ENCODE data around the gene SCN4A.

SCN4A gene

DNA sequence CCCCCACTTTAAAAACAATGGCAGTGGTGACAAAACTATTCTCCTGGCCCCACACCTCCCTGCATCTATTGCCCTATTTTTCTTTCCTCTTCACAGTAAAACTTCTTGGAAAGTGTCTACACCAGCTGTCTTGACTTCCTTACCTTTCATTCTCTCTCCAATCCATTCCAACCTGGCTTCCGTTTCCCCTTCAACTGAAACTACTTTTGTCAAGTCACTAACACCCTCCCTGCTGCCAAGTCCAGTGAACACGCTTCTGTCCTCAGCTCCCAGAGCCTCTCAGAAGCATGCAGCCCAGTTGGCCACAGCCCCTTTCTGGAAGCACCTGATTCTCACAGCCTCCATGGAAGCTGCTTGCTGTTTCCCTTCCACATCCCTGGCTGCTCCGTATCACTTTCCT lies 4.0 kb upstream of the SCN4A start:
- H3K27ac ChIP-seq (ENCODE audit: low read depth, low read length, poor library complexity, severe bottlenecking), result no peak overlapping the region
- H2AFZ ChIP-seq (ENCODE audit: low read length), result no peak overlapping the region
- H3K27me3 ChIP-seq (ENCODE audit: insufficient read depth, low read length), result peaks cover 9% of the 10 kb centered on the region; the same call in 1 of the 2 replicates
- no peak overlapping the region for H3K4me2 ChIP-seq (ENCODE audit: low read length)
- H3F3A ChIP-seq (ENCODE audit: insufficient read depth, low read length), result no peaks in the 10 kb centered on the region
- no peaks in the 10 kb centered on the region for H3K9me2 ChIP-seq (ENCODE audit: low read depth, low read length)
- no peak for TF ChIP-seq CTCF (IDR thresholded peaks at IDR 0.05; ENCODE audit: low read length)
- TF ChIP-seq EZH2 (IDR thresholded peaks at IDR 0.05; ENCODE audit: borderline replicate concordance, low read length), result no peak
- no peak overlapping the region for H3K4me3 ChIP-seq (ENCODE audit: low read depth, low read length, poor library complexity, severe bottlenecking)
- H3K36me3 ChIP-seq (ENCODE audit: insufficient read depth, low read length), result no peaks in the 10 kb centered on the region
- H3K79me2 ChIP-seq (ENCODE audit: insufficient read depth, low read length), result no peaks in the 10 kb centered on the region
- no peaks in the 10 kb centered on the region for H3K4me1 ChIP-seq (ENCODE audit: insufficient read depth, low read length, severe bottlenecking)
- H3K9me3 ChIP-seq (ENCODE audit: low read length), result peaks cover under 1% of the 10 kb centered on the region; the same call in 1 of the 2 replicates
- H4K20me1 ChIP-seq (ENCODE audit: insufficient read depth, low read length), result no peaks in the 10 kb centered on the region
- H3K9ac ChIP-seq (ENCODE audit: low read length), result no peak overlapping the region

GRCh38 chr17:63975541-63976092 lies 2.9 kb upstream of the SCN4A start:
- no peak overlapping the region for H3K9ac ChIP-seq (ENCODE audit: low read length)
- H3K4me3 ChIP-seq (ENCODE audit: low read depth, low read length, poor library complexity, severe bottlenecking), result no peak overlapping the region
- no peaks in the 10 kb centered on the region for H3K9me2 ChIP-seq (ENCODE audit: low read depth, low read length)
- H3K4me1 ChIP-seq (ENCODE audit: insufficient read depth, low read length, severe bottlenecking), result no peaks in the 10 kb centered on the region
- no peak overlapping the region for H3K27ac ChIP-seq (ENCODE audit: low read depth, low read length, poor library complexity, severe bottlenecking)
- no peaks in the 10 kb centered on the region for H3K79me2 ChIP-seq (ENCODE audit: insufficient read depth, low read length)
- no peaks in the 10 kb centered on the region for H4K20me1 ChIP-seq (ENCODE audit: insufficient read depth, low read length)
- no peaks in the 10 kb centered on the region for H3K36me3 ChIP-seq (ENCODE audit: insufficient read depth, low read length)
- no peak overlapping the region for H2AFZ ChIP-seq (ENCODE audit: low read length)
- no peaks in the 10 kb centered on the region for H3K9me3 ChIP-seq (ENCODE audit: low read length)
- H3F3A ChIP-seq (ENCODE audit: insufficient read depth, low read length), result no peaks in the 10 kb centered on the region
- peaks cover 9% of the 10 kb centered on the region; the same call in 1 of the 2 replicates for H3K27me3 ChIP-seq (ENCODE audit: insufficient read depth, low read length)
- TF ChIP-seq EZH2 (IDR thresholded peaks at IDR 0.05; ENCODE audit: borderline replicate concordance, low read length) (no peak), CTCF (IDR thresholded peaks at IDR 0.05; ENCODE audit: low read length) (no peak)
- no peak overlapping the region for H3K4me2 ChIP-seq (ENCODE audit: low read length)

DNA sequence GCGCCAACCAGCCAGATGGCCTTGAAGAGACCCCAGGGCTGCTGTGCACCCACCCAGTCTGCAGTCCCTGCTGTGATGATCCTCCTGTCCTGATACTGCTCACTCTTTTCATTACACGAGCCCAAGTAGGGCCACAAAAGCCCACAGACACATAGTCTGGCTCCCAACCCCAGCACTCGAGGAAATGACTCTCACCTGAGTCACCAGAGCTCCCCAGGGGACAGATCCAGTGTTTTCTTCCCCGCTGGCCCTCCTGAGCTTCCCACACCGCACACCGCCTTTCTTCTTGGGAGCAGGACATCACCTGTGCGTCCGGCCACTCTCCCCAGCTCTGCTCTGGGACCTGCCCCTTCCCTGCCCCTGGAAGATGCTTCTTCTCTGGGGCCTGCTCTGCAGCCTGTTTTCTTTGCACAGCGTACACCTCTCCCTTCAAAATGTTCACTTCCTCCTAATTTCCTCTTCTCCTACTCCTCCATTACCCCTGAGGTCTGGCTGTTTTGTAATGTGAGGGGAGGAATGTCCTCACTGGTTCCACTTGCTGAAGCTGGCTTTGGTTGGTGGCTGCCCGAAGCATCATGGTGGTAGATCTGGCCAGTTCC lies 2.0 kb upstream of the SCN4A start:
- Histone ChIP-seq H3K9ac (ENCODE audit: low read length) (no peak overlapping the region), H3K4me2 (ENCODE audit: low read length) (no peak overlapping the region), H3K27ac (ENCODE audit: low read depth, low read length, poor library complexity, severe bottlenecking) (no peak overlapping the region)

More for the DNA sequence above, 2.0 kb upstream of the SCN4A start:
- no peaks in the 10 kb centered on the region for H3K4me1 ChIP-seq (ENCODE audit: insufficient read depth, low read length, severe bottlenecking)
- no peak overlapping the region for H2AFZ ChIP-seq (ENCODE audit: low read length)
- H3F3A ChIP-seq (ENCODE audit: insufficient read depth, low read length), result no peaks in the 10 kb centered on the region
- no peaks in the 10 kb centered on the region for H3K79me2 ChIP-seq (ENCODE audit: insufficient read depth, low read length)
- no peaks in the 10 kb centered on the region for H3K9me3 ChIP-seq (ENCODE audit: low read length)
- peaks cover 5% of the 10 kb centered on the region; the same call in 1 of the 2 replicates for H3K27me3 ChIP-seq (ENCODE audit: insufficient read depth, low read length)
- no peaks in the 10 kb centered on the region for H3K9me2 ChIP-seq (ENCODE audit: low read depth, low read length)
- no peak overlapping the region for H3K4me3 ChIP-seq (ENCODE audit: low read depth, low read length, poor library complexity, severe bottlenecking)
- H4K20me1 ChIP-seq (ENCODE audit: insufficient read depth, low read length), result no peaks in the 10 kb centered on the region
- TF ChIP-seq EZH2 (IDR thresholded peaks at IDR 0.05; ENCODE audit: borderline replicate concordance, low read length), result no peak
- TF ChIP-seq CTCF (IDR thresholded peaks at IDR 0.05; ENCODE audit: low read length), result no peak
- H3K36me3 ChIP-seq (ENCODE audit: insufficient read depth, low read length), result no peaks in the 10 kb centered on the region

Data from OCI-LY1 (cell line).